SKM-1 treated with dmso at 0.1 percent for 144 hours (cell line): ENCODE data around the gene LIM2.
A peak's percentile ranks its signal among the peaks of the same experiment; 100 is the strongest.

Experiments
- DNase-seq: peaks from one replicate; lab custom pipeline; 2025; ENCODE audit not compliant: unreplicated experiment; lab: John Stamatoyannopoulos, UW

Gene LIM2

GRCh38 chr19:51341066-51341465, 46.7 kb downstream of the LIM2 start:
- DNase-seq = no peak

GRCh38 chr19:51339687-51340656, 47.8 kb downstream of the LIM2 start:
- peak; percentile 66 for DNase-seq

DNA sequence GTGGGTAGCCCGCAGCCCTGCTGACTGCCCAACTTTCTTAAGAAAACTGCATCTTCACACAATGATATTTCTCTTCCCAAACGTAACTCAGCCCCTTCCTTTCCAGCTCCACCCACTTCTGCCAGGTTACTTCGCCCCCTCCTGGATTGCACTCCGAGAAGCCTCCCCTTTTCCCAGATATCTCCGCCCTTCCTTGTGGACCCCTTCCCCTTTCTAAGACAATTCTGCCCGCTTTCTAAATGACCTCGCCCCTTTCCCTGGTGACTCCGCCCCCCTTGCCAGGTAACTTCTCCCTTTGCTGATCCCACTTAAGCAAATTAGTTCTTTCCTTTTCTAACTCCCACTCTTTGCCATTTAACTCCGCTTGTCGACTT, 48.5 kb downstream of the LIM2 start:
- no peak for DNase-seq

DNA sequence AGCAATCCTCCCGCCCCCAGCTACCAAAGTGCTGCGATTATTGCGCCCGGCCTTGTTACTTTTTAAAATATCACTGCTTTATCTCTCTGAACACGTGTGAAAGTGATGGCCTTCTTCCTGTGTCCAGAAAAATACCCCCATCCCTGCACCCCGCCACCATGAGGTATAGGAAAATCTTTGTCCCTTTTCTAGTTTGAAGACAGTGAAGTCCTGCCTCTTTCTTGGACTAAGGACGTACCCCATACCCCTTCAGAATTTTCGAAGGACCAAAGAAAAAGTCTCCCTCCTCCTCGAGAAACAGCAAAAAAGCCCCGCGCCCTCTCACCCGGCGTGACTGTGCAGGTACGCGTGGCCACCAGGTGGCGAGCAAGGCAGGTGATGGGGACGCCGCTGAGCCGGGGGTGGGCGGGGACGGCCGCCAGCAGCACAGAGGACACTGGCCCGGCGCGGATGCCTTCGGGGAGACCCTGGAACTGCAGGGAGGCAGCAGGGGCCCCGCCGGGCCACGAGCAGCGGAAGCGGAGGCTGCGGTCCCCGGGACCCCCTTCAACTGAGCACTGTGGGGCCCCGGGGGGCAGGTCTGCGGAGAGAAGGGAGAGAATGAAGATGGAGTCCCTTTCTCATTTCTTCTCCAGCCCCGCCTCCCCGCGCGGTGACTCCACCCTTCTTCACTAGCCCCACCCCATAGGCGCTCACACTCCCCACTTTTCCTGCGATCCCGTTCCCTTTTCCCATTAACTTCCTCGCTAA, 49.0 kb downstream of the LIM2 start:
- peak; percentile 44 for DNase-seq

- no peak for DNase-seq
Observed at GRCh38 chr19:51337861-51338562, 49.8 kb downstream of the LIM2 start.

- no peak for DNase-seq
Observed at GRCh38 chr19:51337141-51337860, 50.5 kb downstream of the LIM2 start.

GRCh38 chr19:51333836-51334460, 53.8 kb downstream of the LIM2 start:
- no peak for DNase-seq

DNA sequence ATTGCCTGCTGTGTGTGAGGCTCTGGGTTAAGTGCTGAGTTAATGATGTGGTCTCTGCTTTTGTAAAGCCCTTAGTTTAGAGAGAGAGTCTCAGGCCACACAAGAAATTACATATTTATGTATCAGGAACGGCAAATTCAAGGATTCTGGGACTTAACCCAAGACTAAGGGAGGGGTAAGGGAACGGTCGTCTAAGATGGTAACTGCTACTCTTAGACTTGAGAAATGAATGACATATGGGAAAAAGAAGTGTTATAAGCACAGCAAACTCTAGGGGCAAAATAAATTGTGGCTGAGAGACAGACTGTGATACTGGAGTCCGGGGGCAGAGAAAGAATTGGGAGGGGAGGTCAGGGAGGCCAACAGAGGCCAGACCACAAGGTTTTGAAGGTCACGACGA, 56.1 kb downstream of the LIM2 start:
- DNase-seq = no peak

DNA sequence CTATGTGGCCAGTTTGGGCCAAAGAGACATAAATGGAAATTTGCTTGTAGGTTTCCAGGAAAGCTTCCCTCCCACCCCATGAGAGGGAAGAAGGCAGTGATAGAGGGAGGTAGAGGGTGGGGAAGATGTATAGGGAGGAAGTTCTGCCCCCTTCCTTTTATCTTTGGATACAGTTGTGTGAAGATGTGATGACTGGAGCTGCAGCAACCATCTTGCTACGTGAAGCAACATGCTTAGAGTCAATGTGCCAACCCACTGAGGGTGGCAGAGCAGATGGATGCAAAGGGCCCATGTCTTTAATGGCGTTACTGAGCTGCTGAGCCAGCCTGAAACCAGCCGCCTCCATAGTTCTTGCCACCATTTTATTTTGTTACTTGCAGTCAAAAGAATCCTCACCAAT, 56.6 kb downstream of the LIM2 start:
- no peak for DNase-seq

DNA sequence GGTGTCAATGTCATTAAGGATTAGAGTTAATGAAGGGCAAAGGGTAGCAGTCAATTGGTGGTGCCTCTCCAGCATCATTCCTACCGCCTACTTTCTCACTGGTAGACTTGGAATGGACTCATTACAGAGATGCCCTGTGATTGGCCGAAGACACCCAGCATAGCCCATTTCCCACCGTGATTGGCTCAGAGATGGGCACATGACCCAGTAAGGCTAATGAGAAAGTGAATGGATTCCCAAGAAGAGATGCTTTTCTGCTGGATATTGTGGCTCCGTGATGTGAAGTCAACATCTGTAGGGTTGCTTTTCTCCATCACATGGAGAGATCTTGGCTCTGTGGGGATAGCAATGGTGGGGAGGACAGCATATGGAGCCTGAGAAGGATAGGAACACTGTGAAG, 57.4 kb downstream of the LIM2 start:
- DNase-seq = no peak
